MM.1S (cell line): ENCODE results near the gene CCNB1.
"Not testable (repeated sequence)": the region's sequence is repeated elsewhere in the genome, so short reads cannot be mapped to it uniquely, and the experiment has no call there.

Experiments
- DNase-seq: peaks from one replicate; pipeline ENCODE4 v3.0.0-alpha.2; 2015
- H2AFZ ChIP-seq: fragments of 300-600 bp; sonication (generic); 2 replicates; pipeline ENCODE4 v1.6.0; 2016; ENCODE audit warnings: antibody characterized with exemption, low read length
- H3F3A ChIP-seq: fragments of 300-600 bp; sonication (generic); 2 replicates; pipeline ENCODE4 v1.6.1; 2016; ENCODE audit warnings: mild to moderate bottlenecking, antibody characterized with exemption, low read length, moderate library complexity, mixed read lengths; ENCODE audit not compliant: insufficient read depth
- H3K27ac ChIP-seq: fragments of 300-600 bp; sonication (generic); 2 replicates; pipeline ENCODE4 v1.5.1; 2016; ENCODE audit warnings: mild to moderate bottlenecking, low read length
- H3K27me3 ChIP-seq: fragments of 300-600 bp; sonication (generic); replicated peaks from 2 replicates; pipeline ENCODE4 v1.6.0; 2016; ENCODE audit warnings: low read length; ENCODE audit not compliant: insufficient read depth
- H3K36me3 ChIP-seq: fragments of 300-600 bp; sonication (generic); replicated peaks from 2 replicates; pipeline ENCODE4 v1.6.1; 2016; ENCODE audit warnings: mild to moderate bottlenecking, low read length, mixed read lengths; ENCODE audit not compliant: insufficient read depth
- H3K4me1 ChIP-seq: fragments of 300-600 bp; sonication (generic); 2 replicates; pipeline ENCODE4 v1.6.1; 2016; ENCODE audit warnings: low read length, mixed read lengths
- H3K4me2 ChIP-seq: fragments of 300-600 bp; sonication (generic); 2 replicates; pipeline ENCODE4 v1.6.0; 2016; ENCODE audit warnings: low read depth, low read length
- H3K4me3 ChIP-seq: fragments of 300-600 bp; sonication (generic); 2 replicates; pipeline ENCODE4 v1.5.1; 2016; ENCODE audit warnings: low read length, mixed read lengths
- H3K79me2 ChIP-seq: fragments of 300-600 bp; sonication (generic); 2 replicates; pipeline ENCODE4 v1.6.1; 2016; ENCODE audit warnings: mixed run types, low read length, mixed read lengths
- H3K9ac ChIP-seq: fragments of 300-600 bp; sonication (generic); 2 replicates; pipeline ENCODE4 v1.6.1; 2016; ENCODE audit warnings: low read length, mixed read lengths
- H3K9me2 ChIP-seq: fragments of 300-600 bp; sonication (generic); replicated peaks from 2 replicates; pipeline ENCODE4 v1.6.1; 2016; ENCODE audit warnings: mild to moderate bottlenecking, low read length, mixed read lengths; ENCODE audit not compliant: insufficient read depth
- H3K9me3 ChIP-seq: fragments of 300-600 bp; sonication (generic); replicated peaks from 2 replicates; pipeline ENCODE4 v1.6.1; 2016; ENCODE audit warnings: mild to moderate bottlenecking, low read length, mixed read lengths; ENCODE audit not compliant: insufficient read depth
- H4K20me1 ChIP-seq: fragments of 300-600 bp; sonication (generic); 2 replicates; pipeline ENCODE4 v1.6.1; 2016; ENCODE audit warnings: mild to moderate bottlenecking, low read length, moderate library complexity, mixed read lengths; ENCODE audit not compliant: insufficient read depth
- CTCF ChIP-seq: fragments of 300-600 bp; sonication (generic); IDR thresholded peaks from 2 replicates; pipeline ENCODE4 v1.5.1; 2016; ENCODE audit warnings: antibody characterized with exemption, low read length, mixed read lengths
- EZH2 ChIP-seq: fragments of 300-600 bp; sonication (generic); optimal IDR thresholded peaks from 2 replicates; pipeline ENCODE3; 2017; ENCODE audit warnings: low read depth, mild to moderate bottlenecking, antibody characterized with exemption, low read length, mixed read lengths
- EZH2phosphoT487 ChIP-seq: fragments of 300-600 bp; sonication (generic); IDR thresholded peaks from 2 replicates; pipeline ENCODE4 v1.6.1; 2018; ENCODE audit warnings: antibody characterized with exemption, low read length

CCNB1 gene

DNA sequence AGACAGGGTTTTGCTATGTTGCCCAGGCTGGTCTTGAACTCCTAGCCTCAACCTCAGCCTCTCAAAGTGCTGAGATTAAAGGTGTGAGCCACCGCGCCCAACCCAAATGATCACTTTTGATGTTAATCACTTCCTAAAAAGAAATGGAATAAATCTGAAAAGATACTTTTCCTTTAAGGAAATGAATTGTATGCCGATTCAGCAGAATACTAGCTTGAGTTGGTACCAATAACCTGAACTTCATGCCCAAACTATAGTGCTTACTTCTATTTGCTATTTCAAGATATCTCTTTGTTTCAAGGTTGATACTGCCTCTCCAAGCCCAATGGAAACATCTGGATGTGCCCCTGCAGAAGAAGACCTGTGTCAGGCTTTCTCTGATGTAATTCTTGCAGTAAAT lies 4.0 kb downstream of the CCNB1 start:
- no peaks in the 10 kb centered on the region for H3K9me3 ChIP-seq
- no peaks in the 10 kb centered on the region for H3K27me3 ChIP-seq
- no peak for TF ChIP-seq CTCF
- TF ChIP-seq EZH2phosphoT487: no peak
- TF ChIP-seq EZH2: no peak
- no peak overlapping the region for H3K9ac ChIP-seq
- H3K79me2 ChIP-seq: peaks cover 57% of the 10 kb centered on the region
- no peak overlapping the region for H3K4me2 ChIP-seq
- no peaks in the 10 kb centered on the region for H3K9me2 ChIP-seq
- no peak for DNase-seq
- no peak overlapping the region for H3K4me3 ChIP-seq
- H2AFZ ChIP-seq: no peak overlapping the region
- peaks cover 6% of the 10 kb centered on the region for H3F3A ChIP-seq
- H3K27ac ChIP-seq: no peak overlapping the region
- H3K36me3 ChIP-seq: peaks cover 22% of the 10 kb centered on the region
- peaks cover 11% of the 10 kb centered on the region for H3K4me1 ChIP-seq
- no peaks in the 10 kb centered on the region for H4K20me1 ChIP-seq

GRCh38 chr5:69181659-69182293 lies 14.8 kb downstream of the CCNB1 start:
- not testable (repeated sequence) for H3F3A ChIP-seq, H3K36me3 ChIP-seq, H3K4me1 ChIP-seq, H3K27ac ChIP-seq, H3K79me2 ChIP-seq, H4K20me1 ChIP-seq, H3K4me2 ChIP-seq, H3K27me3 ChIP-seq, H3K9me2 ChIP-seq, H3K9ac ChIP-seq, DNase-seq, H2AFZ ChIP-seq, H3K4me3 ChIP-seq, H3K9me3 ChIP-seq

DNA sequence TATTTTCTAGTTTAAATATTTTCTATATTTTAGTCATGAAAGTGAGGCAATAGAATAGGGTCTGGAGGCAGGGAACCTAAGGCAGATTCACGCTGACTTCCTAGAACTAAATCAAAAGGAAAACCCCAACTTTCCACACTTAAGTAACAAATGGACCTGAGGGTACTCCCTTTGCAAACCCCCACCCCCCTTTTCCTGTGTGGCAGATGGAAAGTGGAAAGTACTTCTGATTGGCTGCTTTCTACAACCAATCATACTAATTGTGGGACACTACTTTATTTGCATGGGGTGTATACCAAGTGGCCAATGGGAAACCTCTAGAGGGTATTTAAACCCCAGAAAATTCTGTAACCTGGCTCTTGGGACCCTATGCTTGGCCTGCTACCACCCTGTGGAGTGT lies 17.7 kb downstream of the CCNB1 start:
- TF ChIP-seq EZH2 (no peak), CTCF (no peak), EZH2phosphoT487 (no peak)
- Histone ChIP-seq H3K79me2 (0 out of 2 replicates have a peak, but pooled peaks cover 5% of the 10 kb centered on the region), H3K4me3 (no peak overlapping the region), H2AFZ (no peak overlapping the region), H3K27ac (no peak overlapping the region), H4K20me1 (no peaks in the 10 kb centered on the region), H3K27me3 (no peaks in the 10 kb centered on the region), H3F3A (peaks cover 1% of the 10 kb centered on the region; the same call in 1 of the 2 replicates), H3K4me2 (no peak overlapping the region), H3K9me2 (no peaks in the 10 kb centered on the region), H3K36me3 (no peaks in the 10 kb centered on the region), H3K9me3 (no peaks in the 10 kb centered on the region), H3K4me1 (peaks cover 4% of the 10 kb centered on the region; the same call in 1 of the 2 replicates), H3K9ac (no peak overlapping the region)
- no peak for DNase-seq

DNA sequence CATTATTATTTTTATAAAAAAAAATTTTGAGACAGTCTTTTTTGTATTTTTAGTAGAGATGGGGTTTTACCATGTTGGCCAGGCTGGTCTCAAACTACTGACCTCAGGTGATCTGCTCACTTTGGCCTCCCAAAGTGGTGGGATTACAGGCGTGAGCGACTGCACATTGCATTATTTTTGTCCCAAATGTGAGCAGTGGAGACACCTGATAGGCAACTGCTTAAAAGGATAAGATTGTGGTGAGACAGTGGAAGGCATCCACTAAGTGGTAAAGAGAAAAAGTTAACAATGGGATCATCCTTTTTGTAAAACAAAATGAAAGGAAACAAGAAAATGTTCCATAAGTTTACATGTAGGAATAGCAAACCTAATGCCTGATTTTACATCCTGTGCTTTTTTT lies 20.4 kb downstream of the CCNB1 start:
- H3K4me2 ChIP-seq: no peak overlapping the region
- H3K4me3 ChIP-seq: no peak overlapping the region
- H3K9me3 ChIP-seq: no peaks in the 10 kb centered on the region
- no peaks in the 10 kb centered on the region for H3K9me2 ChIP-seq
- peaks cover 4% of the 10 kb centered on the region; the same call in 1 of the 2 replicates for H3K4me1 ChIP-seq
- H3K27me3 ChIP-seq: no peaks in the 10 kb centered on the region
- no peak overlapping the region for H3K9ac ChIP-seq
- no peaks in the 10 kb centered on the region for H4K20me1 ChIP-seq
- H3K79me2 ChIP-seq: 0 out of 2 replicates have a peak, but pooled peaks cover 8% of the 10 kb centered on the region
- TF ChIP-seq EZH2phosphoT487: no peak
- TF ChIP-seq EZH2: no peak
- no peak for TF ChIP-seq CTCF
- no peak for DNase-seq
- H3K27ac ChIP-seq: no peak overlapping the region
- H3K36me3 ChIP-seq: no peaks in the 10 kb centered on the region
- no peak overlapping the region for H2AFZ ChIP-seq
- H3F3A ChIP-seq: 0 out of 2 replicates have a peak, but pooled peaks cover 7% of the 10 kb centered on the region
